NT2/D1 (cell line): ENCODE data around the gene STPG2.

Experiments used
- SUZ12 ChIP-seq: IDR thresholded peaks from 2 replicates; pipeline ENCODE4 v1.6.1; 2011; ENCODE audit not compliant: insufficient read length, insufficient read depth; ENCODE audit errors: extremely low read depth
- YY1 ChIP-seq: IDR thresholded peaks from 2 replicates; pipeline ENCODE4 v1.6.1; 2011; ENCODE audit not compliant: insufficient read length, insufficient read depth
- ZNF274 ChIP-seq: IDR thresholded peaks from 2 replicates; pipeline ENCODE4 v1.6.1; 2011; ENCODE audit warnings: mild to moderate bottlenecking, low read depth, low read length

DNA sequence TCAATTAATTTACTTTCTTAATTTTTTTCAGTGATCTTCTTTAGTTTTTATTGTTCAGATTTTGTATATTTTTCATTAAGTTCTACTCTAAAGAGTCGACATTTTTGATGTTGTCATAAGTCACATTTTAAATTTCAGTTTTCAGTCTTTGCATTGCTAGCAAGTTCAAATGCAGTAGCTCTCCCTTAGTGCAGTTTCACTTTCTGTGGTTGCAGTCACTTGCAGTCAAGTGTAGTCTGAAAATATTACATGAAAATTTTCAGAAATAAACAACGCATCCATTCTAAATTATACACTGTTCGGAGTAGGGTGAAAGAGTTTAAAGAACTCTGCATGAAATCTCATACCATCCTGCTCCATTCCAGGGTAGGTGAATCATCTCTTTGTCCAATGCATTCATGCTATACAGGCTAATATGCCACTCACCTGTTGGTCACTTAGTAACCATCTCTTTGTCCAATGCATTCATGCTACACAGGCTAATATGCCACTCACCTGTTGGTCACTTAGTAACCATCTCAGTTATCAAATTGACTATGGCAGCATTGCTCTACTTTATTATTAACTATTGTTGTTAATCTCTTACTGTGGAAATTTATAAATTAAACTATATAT, 356.9 kb downstream of the STPG2 start:
- TF ChIP-seq SUZ12 (no peak), YY1 (no peak), ZNF274 (no peak)
